ENCODE data around the gene FBXO15. TPM values are rescaled to one million over a fixed set of nuclear protein-coding genes. Genes with fewer than 3 reads are reported as not detected.

FBXO15 gene
- total RNA-seq, 4 donors from 2014 or later: 0.33 to 0.45 TPM; not detected in 2

GRCh38 chr18:74097803-74098202 lies 49.8 kb downstream of the FBXO15 start:
- no peak for DNase-seq (ENCODE audit: extremely low spot score)
- H3K27me3 ChIP-seq: no peaks in the 10 kb centered on the region
- no peak for TF ChIP-seq CTCF (IDR thresholded peaks at IDR 0.05)
- TF ChIP-seq POLR2AphosphoS5 (IDR thresholded peaks at IDR 0.05): no peak
- TF ChIP-seq EP300 (IDR thresholded peaks at IDR 0.05): no peak
- TF ChIP-seq POLR2A (IDR thresholded peaks at IDR 0.05; ENCODE audit: low read depth): no peak
- 81% methylated on average over 1 of the region's 1 CpG for WGBS
- no peaks in the 10 kb centered on the region for H3K36me3 ChIP-seq
- peaks cover 0 to 22% (median 9%) of the 10 kb centered on the region in 4 donors for H3K9me3 ChIP-seq
- H3K4me3 ChIP-seq: no peak overlapping the region
- intact Hi-C loops (cut with DNase I): no loop called here
- H3K27ac ChIP-seq (replicated peaks in 1 of 4): no peak overlapping the region
- no peaks in the 10 kb centered on the region for H3K4me1 ChIP-seq

GRCh38 chr18:74092922-74093321 lies 54.7 kb downstream of the FBXO15 start:
- peaks cover 0 to 11% (median 0%) of the 10 kb centered on the region in 4 donors for H3K9me3 ChIP-seq
- no peaks in the 10 kb centered on the region for H3K36me3 ChIP-seq
- intact Hi-C loops (cut with DNase I): no loop called here
- no peak for DNase-seq (ENCODE audit: extremely low spot score)
- no peak overlapping the region for H3K27ac ChIP-seq (replicated peaks in 1 of 4)
- TF ChIP-seq POLR2A (IDR thresholded peaks at IDR 0.05; ENCODE audit: low read depth): no peak
- TF ChIP-seq POLR2AphosphoS5 (IDR thresholded peaks at IDR 0.05): no peak
- TF ChIP-seq CTCF (IDR thresholded peaks at IDR 0.05): no peak
- TF ChIP-seq EP300 (IDR thresholded peaks at IDR 0.05): no peak
- WGBS: 85% methylated on average over 2 of the region's 3 CpGs
- H3K4me1 ChIP-seq: no peaks in the 10 kb centered on the region
- no peak overlapping the region for H3K4me3 ChIP-seq
- no peaks in the 10 kb centered on the region for H3K27me3 ChIP-seq

- peaks cover 0 to 10% (median 8%) of the 10 kb centered on the region in 4 donors for H3K4me1 ChIP-seq
- H3K36me3 ChIP-seq: no peaks in the 10 kb centered on the region
- no peak for DNase-seq (ENCODE audit: extremely low spot score)
- WGBS: 88% methylated on average over 7 of the region's 9 CpGs
- H3K27me3 ChIP-seq: no peaks in the 10 kb centered on the region
- peaks cover 0 to 11% (median 0%) of the 10 kb centered on the region in 4 donors for H3K9me3 ChIP-seq
- intact Hi-C loops (cut with DNase I): no loop called here
- no peak overlapping the region for H3K4me3 ChIP-seq
- TF ChIP-seq POLR2AphosphoS5 (IDR thresholded peaks at IDR 0.05) (no peak), POLR2A (IDR thresholded peaks at IDR 0.05; ENCODE audit: low read depth) (no peak), EP300 (IDR thresholded peaks at IDR 0.05) (no peak), CTCF (IDR thresholded peaks at IDR 0.05) (no peak)
- H3K27ac ChIP-seq (replicated peaks in 1 of 4): no peak overlapping the region
Observed at GRCh38 chr18:74084184-74084855, 63.3 kb downstream of the FBXO15 start.

- intact Hi-C loops (cut with DNase I): no loop called here
- Histone ChIP-seq H3K4me1 (peaks cover 0 to 10% (median 8%) of the 10 kb centered on the region in 4 donors), H3K36me3 (no peaks in the 10 kb centered on the region), H3K4me3 (no peak overlapping the region), H3K27me3 (no peaks in the 10 kb centered on the region), H3K27ac (replicated peaks in 1 of 4) (no peak overlapping the region), H3K9me3 (peaks cover 0 to 5% (median 0%) of the 10 kb centered on the region in 4 donors)
- TF ChIP-seq CTCF (IDR thresholded peaks at IDR 0.05): no peak
- TF ChIP-seq POLR2A (IDR thresholded peaks at IDR 0.05; ENCODE audit: low read depth): no peak
- no peak for DNase-seq (ENCODE audit: extremely low spot score)
- WGBS: 81% methylated on average over 1 of the region's 3 CpGs
Observed at GRCh38 chr18:74083557-74083952, 64.1 kb downstream of the FBXO15 start.

Measured in esophagus muscularis mucosa (tissue), 4 donors.